Ishikawa (cell line): ENCODE results near the gene SSR3.

Experiments used
- CREB1 ChIP-seq: IDR thresholded peaks from 2 replicates; pipeline ENCODE4 v1.6.1; 2012; ENCODE audit warnings: low read depth
- EGR1 ChIP-seq: IDR thresholded peaks from 2 replicates; pipeline ENCODE4 v1.6.1; 2012
- EP300 ChIP-seq: IDR thresholded peaks from 2 replicates; pipeline ENCODE4 v1.6.1; 2012; ENCODE audit warnings: borderline replicate concordance
- NFIC ChIP-seq: IDR thresholded peaks from 2 replicates; pipeline ENCODE4 v1.6.1; 2012
- TEAD4 ChIP-seq: IDR thresholded peaks from 2 replicates; pipeline ENCODE4 v1.6.1; 2012
- YY1 ChIP-seq: IDR thresholded peaks from 2 replicates; pipeline ENCODE4 v1.6.1; 2012; ENCODE audit warnings: low read depth
- ZBTB7A ChIP-seq: IDR thresholded peaks from 2 replicates; pipeline ENCODE4 v1.6.1; 2012; ENCODE audit warnings: low read depth
- TF ChIP-seq, protein P1 (sequence below): IDR thresholded peaks from 2 replicates; pipeline ENCODE4 v1.6.1; 2012

DNA sequence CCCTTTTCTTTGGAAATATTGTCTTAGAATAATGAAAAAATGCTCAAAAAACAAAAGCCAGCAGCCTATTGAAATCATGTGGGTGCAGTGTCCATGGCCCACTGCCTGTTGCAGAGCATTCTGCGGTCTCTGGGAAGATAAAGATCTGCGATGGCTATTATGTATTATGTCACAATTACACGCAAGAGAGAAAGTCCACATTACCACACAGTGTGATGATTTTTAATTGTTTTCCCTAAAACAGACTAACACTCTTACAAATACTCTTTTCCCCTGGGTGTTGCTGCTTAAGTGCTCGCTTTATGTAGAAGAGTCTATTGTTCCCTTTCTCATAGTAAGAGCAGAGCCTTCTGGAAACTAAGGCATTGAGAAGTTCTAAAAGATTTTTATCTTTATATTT, 32.2 kb downstream of the SSR3 start:
- TF ChIP-seq YY1 (no peak), TEAD4 (no peak), NFIC (no peak), ZBTB7A (no peak), EGR1 (no peak), EP300 (no peak), CREB1 (no peak)
- TF ChIP-seq, protein P1, sequence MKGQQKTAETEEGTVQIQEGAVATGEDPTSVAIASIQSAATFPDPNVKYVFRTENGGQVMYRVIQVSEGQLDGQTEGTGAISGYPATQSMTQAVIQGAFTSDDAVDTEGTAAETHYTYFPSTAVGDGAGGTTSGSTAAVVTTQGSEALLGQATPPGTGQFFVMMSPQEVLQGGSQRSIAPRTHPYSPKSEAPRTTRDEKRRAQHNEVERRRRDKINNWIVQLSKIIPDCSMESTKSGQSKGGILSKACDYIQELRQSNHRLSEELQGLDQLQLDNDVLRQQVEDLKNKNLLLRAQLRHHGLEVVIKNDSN, result no peak
